GM18507 (cell line): ENCODE measurements around the gene CEPT1.

Experiments used
- DNase-seq: peaks from one replicate; pipeline ENCODE4 v3.0.0; 2011; ENCODE audit warnings: low read depth; ENCODE audit not compliant: insufficient read length; ENCODE audit errors: extremely low spot score
- FAIRE-seq: peaks from 2 replicates; lab custom pipeline; 2011; peaks lifted over from hg19 to GRCh38; lab: Jason Lieb, UNC

The CEPT1 gene

DNA sequence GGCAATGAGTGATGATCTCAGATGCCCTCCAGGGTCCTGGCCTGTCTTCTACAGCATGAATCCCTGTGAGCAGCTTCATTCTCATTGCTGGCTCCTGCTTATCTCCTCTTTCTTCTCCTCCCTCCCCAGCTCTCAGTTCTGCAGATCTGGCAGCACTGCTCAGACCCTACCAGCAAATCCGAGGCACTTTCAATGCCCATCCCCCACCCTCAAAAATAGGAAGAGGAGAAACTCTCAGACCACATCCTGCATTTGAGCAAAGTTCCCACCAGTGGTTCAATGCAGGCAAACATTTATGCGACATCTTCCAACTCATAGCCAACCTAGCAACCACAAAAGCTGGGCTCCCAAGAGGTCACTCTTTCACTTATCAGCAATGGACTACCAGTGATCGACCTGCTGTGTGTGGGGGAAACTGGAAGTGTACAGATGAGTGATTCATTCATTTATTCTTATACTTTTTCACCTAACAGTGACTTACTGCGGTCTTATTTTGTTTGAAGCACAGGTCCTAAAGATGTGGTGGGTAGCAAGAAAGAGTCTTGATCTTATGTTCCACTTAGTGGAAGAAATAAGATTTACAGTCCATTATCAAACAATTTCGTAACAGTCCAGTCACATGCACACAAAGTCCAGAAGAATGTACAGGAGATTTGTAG lies 81.7 kb downstream of the CEPT1 start:
- DNase-seq (peak; percentile 69), FAIRE-seq (peak; percentile 99)

GRCh38 chr1:111222308-111223125 lies 82.5 kb downstream of the CEPT1 start:
- DNase-seq = peak; percentile 75
- FAIRE-seq = peak; percentile 87

- no peak for FAIRE-seq
- no peak for DNase-seq
Measured at GRCh38 chr1:111223126-111223685, 83.2 kb downstream of the CEPT1 start.

GRCh38 chr1:111225091-111225490 lies 85.1 kb downstream of the CEPT1 start:
- DNase-seq (no peak), FAIRE-seq (no peak)

- FAIRE-seq (peak; percentile 44), DNase-seq (no peak)
Measured at GRCh38 chr1:111225717-111226400, 85.8 kb downstream of the CEPT1 start.

- no peak for DNase-seq
- no peak for FAIRE-seq
Measured at GRCh38 chr1:111227434-111227833, 87.4 kb downstream of the CEPT1 start, which contains the start of gene CHI3L2. Gene CHI3L2 (plus strand): TSS chr1:111227713. CDS start chr1:111227730, 17 bp downstream.

- no peak for DNase-seq
- FAIRE-seq = no peak
Measured at GRCh38 chr1:111227851-111228747, 88.1 kb downstream of the CEPT1 start.

GRCh38 chr1:111228748-111229126 lies 88.7 kb downstream of the CEPT1 start:
- FAIRE-seq (no peak), DNase-seq (no peak)

DNA sequence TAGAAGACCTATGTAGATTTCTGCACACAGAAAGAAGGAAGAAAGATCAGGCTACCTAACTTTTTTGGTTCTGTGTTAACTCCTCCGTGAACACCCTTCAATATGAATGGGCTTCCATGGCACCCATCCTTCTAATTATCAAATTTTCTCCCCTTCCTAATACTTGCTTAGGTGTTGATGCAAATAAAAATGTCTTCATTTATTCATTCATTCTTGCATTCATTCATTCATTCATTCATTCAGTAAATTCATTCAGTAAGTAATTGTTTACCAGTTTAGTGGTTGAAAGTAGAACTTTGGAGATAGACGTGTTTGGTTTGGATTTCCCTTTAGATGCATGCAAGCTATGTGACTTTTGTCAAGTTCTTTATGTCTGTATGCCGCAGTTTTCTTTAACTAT lies 92.1 kb downstream of the CEPT1 start:
- DNase-seq = no peak
- FAIRE-seq = no peak

DNA sequence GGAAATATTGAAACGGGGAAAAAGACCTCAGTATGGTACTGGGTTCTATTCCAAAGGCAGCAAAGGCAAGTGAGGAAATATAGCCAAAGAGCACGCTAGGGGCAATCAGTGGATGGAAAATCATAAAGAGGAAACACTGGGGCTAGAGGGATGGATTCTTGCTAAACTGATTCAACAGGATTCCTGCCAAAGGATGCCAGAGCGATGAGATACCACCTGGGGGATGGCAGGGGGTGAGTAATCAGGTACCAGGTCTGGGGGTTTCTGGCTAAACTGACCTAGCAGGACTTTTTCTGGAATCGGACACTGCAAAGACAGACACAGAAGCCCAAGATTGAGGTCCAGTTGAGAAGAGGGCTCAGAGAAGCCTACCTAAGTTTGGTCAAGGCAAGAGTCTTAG lies 94.2 kb downstream of the CEPT1 start:
- FAIRE-seq (no peak), DNase-seq (no peak)
